GM12865 (cell line): ENCODE results near the gene UBE2F.

ENCODE experiments used
- DNase-seq: peaks from one replicate; pipeline ENCODE4 v3.0.0; 2010; ENCODE audit warnings: low read depth
- H3K4me3 ChIP-seq: 2 replicates; pipeline ENCODE4 v1.5.1; 2011; ENCODE audit warnings: mild to moderate bottlenecking, low read depth, low read length, control low read depth
- CTCF ChIP-seq: IDR thresholded peaks from 2 replicates; pipeline ENCODE4 v1.5.1; 2011; ENCODE audit warnings: low read length, control low read depth, low read depth, inconsistent platforms; ENCODE audit not compliant: insufficient read depth; ENCODE audit errors: missing control alignments

The UBE2F gene

GRCh38 chr2:237967463-237967951, 693 bp downstream of the UBE2F start:
- TF ChIP-seq CTCF = no peak
- peak; percentile 17 for DNase-seq
- peak overlapping the region; percentile 81 for H3K4me3 ChIP-seq

- H3K4me3 ChIP-seq = peak overlapping the region; percentile 81
- peak; percentile 59 for DNase-seq
- no peak for TF ChIP-seq CTCF
Measured at GRCh38 chr2:237968048-237968862, 1.4 kb downstream of the UBE2F start.

GRCh38 chr2:237971661-237972060, 4.8 kb downstream of the UBE2F start:
- TF ChIP-seq CTCF = no peak
- DNase-seq = no peak
- no peak overlapping the region for H3K4me3 ChIP-seq

GRCh38 chr2:237972211-237972610, 5.4 kb downstream of the UBE2F start:
- DNase-seq = no peak
- no peak for TF ChIP-seq CTCF
- no peak overlapping the region for H3K4me3 ChIP-seq

- DNase-seq = no peak
- TF ChIP-seq CTCF = no peak
- H3K4me3 ChIP-seq = no peak overlapping the region
Measured at GRCh38 chr2:237972936-237973335, 6.1 kb downstream of the UBE2F start.

GRCh38 chr2:237977380-237977779, 10.6 kb downstream of the UBE2F start:
- peak; percentile 41 for DNase-seq
- H3K4me3 ChIP-seq = no peak overlapping the region
- TF ChIP-seq CTCF = no peak

GRCh38 chr2:237978058-237978712, 11.4 kb downstream of the UBE2F start:
- no peak for TF ChIP-seq CTCF
- DNase-seq = no peak
- H3K4me3 ChIP-seq = no peak overlapping the region
